Right forelimb (tissue), 1 donor: ENCODE measurements around the gene PODXL2.

ENCODE experiments used
- DNase-seq: peaks from one replicate; pipeline ENCODE4 v3.0.0-alpha.2; 2018

Gene PODXL2

GRCh38 chr3:127711021-127711695 is 82.2 kb downstream of the PODXL2 start:
- DNase-seq, result peak; percentile 26

GRCh38 chr3:127711896-127712295 is 82.9 kb downstream of the PODXL2 start:
- peak; percentile 25 for DNase-seq

GRCh38 chr3:127712461-127712860 is 83.5 kb downstream of the PODXL2 start:
- DNase-seq, result peak; percentile 32

GRCh38 chr3:127712881-127713771 is 84.1 kb downstream of the PODXL2 start:
- DNase-seq, result no peak

GRCh38 chr3:127714125-127714571 is 85.2 kb downstream of the PODXL2 start:
- DNase-seq, result no peak

GRCh38 chr3:127714866-127715265 is 85.9 kb downstream of the PODXL2 start:
- DNase-seq, result no peak

- peak; percentile 27 for DNase-seq
Measured at GRCh38 chr3:127715532-127715931, 86.5 kb downstream of the PODXL2 start.

- peak; percentile 17 for DNase-seq
Measured at GRCh38 chr3:127716384-127716783, 87.4 kb downstream of the PODXL2 start.

GRCh38 chr3:127717357-127718244 is 88.6 kb downstream of the PODXL2 start:
- peak; percentile 48 for DNase-seq

GRCh38 chr3:127718245-127718915 is 89.4 kb downstream of the PODXL2 start:
- no peak for DNase-seq

GRCh38 chr3:127718916-127719290 is 89.9 kb downstream of the PODXL2 start:
- DNase-seq, result peak; percentile 34

GRCh38 chr3:127719369-127719768 is 90.4 kb downstream of the PODXL2 start:
- DNase-seq, result peak; percentile 9

- peak; percentile 16 for DNase-seq
Measured at GRCh38 chr3:127720161-127720823, 91.3 kb downstream of the PODXL2 start.

GRCh38 chr3:127720985-127721935 is 92.3 kb downstream of the PODXL2 start:
- DNase-seq, result no peak

- DNase-seq, result no peak
Measured at GRCh38 chr3:127722091-127722784, 93.3 kb downstream of the PODXL2 start.
